Activated T-helper 1 cell treated with Interleukin-2 at 50 U/mL for 16 hours (primary cell): ENCODE measurements around the gene SCAI.
"Not testable (repeated sequence)": the region's sequence is repeated elsewhere in the genome, so short reads cannot be mapped to it uniquely, and the experiment has no call there.

ENCODE experiments used
- DNase-seq: peaks from one replicate; pipeline ENCODE4 v3.0.0-alpha.2; 2020; ENCODE audit warnings: low read depth

Gene SCAI

DNA sequence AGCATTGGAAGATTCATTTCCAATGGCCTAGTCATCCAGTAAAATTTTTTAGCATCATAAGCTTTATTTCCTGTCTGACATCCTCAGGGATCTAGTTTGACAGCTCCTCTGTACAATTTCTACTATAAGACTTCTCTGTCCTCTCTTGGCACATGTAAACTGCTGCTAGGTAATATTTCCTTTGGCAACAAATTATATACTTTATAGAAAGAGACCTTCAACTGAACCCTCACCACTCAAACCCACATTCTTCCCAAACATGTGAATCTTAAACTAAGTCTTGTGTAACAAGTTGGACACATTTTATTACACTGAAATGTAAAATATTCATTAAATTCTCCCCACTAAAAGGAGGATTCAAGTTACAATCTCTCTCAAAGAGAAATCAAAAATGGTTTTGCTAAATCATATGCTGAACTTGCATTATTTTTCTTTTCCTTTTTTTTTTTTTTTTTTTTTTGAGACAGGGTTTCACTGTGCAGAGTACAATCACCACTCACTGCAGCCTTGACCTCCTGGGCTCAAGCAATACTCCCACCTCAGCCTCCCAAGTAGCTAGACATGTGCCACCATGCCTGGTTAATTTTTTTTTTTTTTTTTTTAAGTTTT lies 36.9 kb downstream of the SCAI start:
- no peak for DNase-seq

DNA sequence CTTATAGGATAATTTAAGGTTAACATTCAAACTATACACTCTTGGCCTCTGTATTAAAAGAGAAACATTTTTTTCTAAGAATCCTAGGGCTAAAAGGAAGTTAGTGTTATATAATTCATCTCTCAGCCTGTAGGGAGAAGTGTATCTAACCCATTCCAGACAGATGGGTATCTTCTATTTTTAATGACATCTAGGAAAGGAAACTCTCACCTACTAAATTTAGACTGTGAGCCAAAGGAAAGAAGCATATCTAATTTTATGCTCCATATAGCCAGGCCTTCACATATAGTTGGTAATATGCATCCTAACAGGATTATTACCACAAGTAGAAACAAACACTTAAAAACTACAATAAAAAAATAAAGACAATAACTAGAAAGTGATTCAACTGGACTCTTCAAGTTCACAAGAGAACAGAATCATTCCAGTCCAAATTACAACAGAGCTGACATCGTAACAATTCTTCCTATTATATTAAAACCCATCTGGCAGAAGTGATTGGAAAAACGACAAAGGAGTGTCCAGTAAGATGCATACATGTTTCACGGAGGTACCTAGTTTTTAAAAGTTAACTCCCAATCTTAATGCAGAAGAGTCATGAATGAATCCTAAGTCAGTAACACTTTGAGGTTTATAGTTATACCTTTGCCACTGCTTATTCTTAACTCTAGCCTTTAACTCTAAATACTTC lies 39.4 kb downstream of the SCAI start:
- no peak for DNase-seq

DNA sequence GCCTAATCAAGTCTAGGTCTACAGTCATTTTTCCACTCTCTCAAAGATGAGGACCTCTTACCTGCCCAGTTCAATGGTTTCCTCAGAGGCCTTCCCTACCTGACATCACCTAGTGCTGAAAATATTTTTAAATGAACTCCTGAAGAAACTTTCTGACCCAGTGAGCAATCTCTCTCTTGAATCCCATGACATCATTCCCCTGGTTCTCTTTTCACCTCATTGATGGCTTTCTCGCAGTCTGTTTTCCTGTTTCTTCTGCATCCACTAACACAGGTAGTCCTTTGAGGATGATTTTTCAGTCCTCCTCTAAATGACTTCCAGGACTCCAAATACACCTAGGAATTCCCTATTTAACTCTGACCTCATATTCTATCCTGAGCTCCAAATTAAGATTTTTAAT lies 40.3 kb downstream of the SCAI start:
- no peak for DNase-seq

DNA sequence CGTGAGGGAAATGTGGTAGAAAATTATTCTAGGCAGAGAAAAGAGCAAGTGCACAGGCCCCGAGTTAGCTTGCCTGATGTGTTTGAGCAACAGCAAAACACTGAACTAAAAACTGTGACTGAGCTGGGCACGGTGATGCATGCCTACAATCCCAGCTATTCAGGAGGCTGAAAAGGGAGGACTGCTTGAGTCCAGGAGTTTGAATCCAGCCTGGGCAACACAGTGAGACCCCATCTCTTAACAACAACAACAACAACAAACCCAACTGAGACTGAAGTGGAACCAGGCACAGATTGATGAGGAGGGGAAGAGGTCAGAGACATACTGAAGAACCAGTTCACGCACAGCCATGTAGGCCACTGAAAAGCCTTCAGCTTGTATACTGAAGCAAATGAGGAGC lies 42.5 kb downstream of the SCAI start:
- no peak for DNase-seq

DNA sequence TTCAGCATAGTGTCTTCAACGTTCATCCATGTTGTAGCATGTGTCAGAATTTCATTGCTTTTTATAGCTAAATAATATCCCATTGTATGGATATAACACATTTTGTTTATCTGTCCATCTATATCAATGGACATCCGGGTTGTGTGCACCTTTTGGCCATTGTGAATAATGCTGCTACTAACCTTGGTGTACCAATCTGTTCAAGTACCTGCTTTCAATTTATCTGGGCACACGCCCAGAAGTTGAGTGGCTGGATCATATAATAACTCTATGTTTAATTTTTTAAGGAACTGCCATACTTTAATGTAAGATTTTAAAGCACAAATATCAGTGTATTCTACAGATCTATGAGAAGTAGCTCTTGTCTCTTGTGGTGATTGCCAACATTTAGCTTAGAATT lies 43.5 kb downstream of the SCAI start:
- no peak for DNase-seq

DNA sequence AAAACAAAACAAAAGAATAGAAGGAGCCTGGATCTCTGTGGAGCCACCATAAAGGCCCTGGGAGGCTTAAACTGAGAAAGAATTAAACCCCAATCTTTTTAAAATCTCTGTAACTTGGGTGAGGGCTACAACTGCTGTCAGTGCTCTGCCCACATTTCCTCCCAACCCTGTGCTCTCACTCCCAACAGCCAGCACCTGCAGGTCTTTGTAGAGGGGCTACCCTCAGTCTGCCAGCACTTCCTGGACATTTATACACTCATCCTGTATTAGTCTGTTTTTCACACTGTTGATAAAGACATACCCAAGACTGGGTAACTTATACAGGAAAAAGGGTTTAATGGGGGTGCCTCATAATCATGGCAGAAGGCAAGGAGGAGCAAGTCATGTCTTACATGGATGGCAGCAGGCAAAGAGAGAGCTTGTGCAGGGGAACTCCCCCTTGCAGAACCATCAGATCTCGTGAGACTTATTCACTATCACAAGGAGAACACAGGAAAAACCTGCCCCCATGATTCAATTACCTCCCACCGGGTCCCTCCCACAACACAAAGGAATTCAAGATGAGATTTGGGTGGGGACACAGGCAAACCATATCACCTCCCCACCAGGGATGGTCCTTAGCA lies 47.4 kb downstream of the SCAI start:
- DNase-seq = no peak

DNA sequence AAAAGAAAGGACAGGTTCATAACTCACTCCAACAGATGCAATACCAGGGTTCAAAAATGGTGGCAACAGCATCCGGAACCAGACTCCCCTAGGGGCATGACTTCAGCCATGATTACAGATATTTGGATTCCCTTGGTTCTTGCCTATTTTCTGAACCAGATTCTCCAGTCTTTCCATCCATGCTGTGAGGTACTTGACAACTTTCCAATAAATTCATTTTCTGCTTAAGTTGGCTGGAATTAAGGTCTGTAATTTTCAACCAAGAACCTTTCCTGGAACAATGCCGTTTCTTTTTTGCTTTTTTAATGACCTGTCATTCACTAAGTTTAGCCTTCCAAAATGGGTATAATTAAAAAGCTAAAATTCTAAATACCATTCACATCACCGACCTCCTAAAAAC lies 52.2 kb downstream of the SCAI start:
- DNase-seq = no peak

DNA sequence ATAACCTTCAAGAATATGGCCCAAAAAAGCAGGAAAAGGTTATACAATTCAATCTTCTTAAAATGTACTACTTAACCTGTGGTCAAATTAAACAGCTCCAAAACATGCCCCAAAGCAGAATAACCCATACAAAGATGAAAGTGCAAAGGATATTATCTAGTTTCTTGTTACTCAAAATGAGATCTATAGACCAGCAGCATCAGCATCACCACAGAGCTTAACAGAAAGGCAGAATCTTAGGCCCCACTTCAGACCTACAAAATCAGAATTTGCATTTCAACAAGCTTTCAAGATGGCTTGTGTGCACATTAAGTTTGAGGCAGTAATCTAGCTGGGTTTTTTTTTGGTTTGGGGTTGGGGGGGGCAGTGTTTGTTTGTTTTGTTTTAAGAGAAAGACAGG lies 54.0 kb downstream of the SCAI start:
- DNase-seq = no peak

DNA sequence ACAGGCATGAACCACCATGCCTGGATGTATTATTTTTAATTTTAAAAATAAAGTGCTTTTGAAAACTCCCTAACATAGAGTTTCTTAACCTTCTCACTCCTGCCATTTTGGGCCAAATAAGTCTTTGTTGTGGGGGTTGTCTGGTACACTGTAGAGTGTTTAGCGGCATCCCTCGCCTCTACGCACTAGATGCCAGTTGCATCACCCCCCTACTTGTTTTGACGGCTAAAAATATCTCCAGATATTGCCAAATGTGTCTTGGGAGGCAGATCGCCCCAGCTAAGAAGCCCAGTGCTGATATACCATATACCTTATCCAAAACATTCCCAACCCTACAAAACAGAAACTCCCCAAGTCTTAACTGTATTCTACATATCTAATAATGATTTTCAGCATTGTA lies 54.6 kb downstream of the SCAI start:
- no peak for DNase-seq

DNA sequence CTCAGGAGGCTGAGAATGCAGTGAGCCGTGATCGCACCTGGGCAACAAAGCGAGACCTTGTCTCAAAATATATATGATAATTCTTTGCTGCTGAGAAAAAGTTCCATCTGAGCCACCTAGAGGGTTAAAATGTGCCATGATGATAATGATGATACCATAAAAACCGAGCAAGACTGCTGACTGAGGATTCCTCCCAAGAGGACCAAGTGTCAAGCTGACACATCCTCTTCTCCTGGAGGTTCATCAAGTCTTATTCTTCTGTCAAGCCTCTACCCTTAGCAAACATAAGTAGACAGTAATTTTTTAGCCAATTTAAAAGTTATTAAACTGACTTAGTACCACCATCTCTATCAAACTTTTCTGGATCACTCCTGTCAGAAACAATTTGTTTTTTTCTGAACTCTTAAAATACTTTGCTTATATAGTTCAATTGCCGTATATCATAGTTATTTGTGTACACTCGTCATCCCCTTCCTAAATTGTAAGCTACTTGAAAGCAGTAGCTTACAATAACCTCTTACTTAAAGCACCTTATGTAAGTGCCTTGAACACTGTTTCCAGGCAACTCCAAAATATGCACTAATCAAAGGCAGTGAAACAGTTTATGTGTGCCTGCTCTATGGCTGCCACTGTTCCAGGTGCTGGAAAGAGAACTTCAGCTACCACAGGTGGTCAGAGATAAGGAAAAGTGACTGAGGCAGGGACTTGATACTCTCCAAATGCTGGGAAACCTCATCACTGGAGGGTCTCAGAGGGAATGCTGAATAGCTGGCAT lies 57.4 kb downstream of the SCAI start:
- DNase-seq = no peak

DNA sequence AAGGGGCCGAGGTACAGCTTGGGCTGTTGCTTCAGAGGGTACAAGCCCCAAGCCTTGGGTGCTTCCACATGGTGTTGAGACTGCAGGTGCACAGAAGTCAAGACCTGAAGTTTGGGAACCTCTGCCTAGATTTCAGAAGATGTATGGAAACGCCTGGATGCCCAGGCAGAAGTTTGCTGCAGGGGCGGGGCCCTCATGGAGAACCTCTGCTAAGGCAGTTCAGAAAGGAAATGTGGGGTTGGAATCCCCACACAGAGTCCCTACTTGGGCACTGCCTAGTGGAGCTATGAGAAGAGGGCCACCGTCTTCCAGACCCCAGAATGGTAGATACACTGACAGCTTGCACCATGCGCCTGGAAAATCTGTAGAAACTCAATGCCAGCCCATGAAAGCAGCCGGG lies 61.1 kb downstream of the SCAI start:
- DNase-seq = not testable (repeated sequence)

DNA sequence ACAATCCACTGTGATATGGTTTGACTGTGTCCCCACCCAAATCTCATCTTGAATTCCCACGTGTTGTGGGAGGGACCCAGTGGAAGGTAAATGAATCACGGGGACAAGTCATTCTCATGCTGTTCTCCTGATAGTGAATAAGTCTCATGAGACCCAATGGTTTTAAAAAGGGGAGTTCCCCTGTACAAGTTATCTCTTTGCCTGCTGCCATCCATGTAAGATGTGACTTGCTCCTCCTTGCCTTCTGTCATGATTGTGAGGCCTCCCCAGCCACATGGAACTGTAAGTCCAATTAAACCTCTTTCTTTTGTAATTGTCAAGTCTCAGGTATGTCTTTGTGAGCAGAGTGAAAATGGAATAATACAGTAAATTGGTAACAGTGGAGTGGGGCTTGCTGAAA lies 62.5 kb downstream of the SCAI start:
- not testable (repeated sequence) for DNase-seq

DNA sequence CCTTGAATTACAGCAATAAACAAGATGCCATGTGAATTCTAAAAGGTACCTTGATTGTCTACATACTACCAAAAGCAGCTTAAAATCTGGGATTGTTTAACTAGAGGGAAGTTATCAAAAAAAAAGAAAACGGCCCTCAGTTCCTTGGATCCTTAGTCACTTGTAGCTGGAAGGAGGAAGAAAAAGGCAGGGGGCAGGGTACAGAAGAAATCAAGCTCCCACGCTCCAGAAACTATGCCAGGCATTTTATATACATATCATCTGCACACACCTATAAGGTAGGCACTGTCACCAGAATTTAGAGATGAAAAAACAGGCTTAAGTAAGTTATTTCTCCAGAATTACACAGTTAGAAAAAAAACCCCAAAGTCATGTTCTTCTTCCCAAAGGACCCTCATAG lies 63.4 kb downstream of the SCAI start:
- no peak for DNase-seq

DNA sequence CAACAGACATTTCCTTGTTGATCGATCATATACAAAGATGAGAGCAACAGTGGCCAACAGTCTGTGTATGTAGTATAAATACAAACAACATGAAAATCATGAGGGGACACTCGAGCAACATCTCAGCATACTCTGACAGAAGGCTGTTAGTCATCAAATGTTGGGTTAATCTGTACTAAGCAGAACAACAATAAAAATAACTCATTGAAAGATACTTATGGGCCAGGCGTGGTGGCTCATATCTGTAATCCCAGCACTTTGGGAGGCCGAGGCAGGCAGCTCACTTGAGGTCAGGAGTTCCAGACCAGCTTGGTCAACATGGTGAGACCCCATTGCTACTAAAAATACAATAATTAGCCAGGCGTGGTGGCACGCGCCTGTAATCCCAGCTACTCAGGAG lies 67.3 kb downstream of the SCAI start:
- DNase-seq = no peak

DNA sequence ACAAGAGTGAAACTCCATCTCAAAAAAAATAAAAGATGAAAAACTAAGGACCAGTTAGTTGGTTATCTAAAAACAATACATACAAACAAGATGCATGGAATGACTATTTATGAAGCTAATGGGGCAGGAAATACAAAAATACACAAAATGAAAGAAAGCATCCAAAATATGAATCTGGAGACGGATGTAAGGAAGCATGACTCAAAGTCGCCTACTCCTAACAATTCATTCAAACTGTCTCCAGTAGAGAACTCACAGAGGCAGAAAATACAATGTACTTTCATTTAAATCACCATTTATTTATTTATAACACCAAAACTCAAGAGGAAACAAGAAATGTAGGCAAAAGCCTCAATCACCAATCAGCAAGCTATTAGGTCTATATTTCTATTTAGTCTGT lies 68.4 kb downstream of the SCAI start:
- no peak for DNase-seq

DNA sequence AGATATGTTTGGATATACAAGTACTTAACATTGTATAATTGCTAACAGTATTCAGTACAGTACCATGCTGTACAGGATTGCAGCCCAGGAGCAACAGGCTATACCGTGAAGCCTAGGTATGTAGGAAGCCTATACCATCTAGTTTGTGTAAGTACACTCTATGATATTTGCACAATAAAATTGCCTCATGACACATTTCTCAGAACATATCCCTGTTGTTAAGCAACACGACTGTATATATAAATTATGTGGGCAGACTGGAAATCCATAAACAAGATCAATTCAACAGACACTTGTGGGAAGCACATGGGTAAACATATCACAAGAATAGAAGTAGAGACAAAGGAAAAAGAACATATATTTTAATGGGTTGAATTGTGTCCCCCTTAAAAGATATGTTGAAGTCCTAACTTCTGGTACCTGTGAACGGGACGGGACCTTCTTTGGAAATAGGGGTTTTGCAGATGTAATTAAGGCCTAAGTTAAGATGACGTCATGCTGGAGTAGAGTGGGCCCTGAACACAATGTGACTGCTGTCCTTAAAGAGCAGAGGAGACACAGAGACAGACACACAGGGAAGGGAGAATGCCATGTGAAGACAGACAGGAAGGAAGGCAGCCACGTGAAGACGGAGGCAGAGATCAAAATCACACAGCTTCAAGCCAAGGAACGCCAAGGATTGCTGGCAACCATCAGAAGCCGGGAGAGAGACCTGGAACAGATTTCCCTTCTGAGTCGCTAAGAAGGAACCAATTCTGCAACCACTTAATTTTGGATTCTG lies 76.3 kb downstream of the SCAI start:
- DNase-seq = no peak

DNA sequence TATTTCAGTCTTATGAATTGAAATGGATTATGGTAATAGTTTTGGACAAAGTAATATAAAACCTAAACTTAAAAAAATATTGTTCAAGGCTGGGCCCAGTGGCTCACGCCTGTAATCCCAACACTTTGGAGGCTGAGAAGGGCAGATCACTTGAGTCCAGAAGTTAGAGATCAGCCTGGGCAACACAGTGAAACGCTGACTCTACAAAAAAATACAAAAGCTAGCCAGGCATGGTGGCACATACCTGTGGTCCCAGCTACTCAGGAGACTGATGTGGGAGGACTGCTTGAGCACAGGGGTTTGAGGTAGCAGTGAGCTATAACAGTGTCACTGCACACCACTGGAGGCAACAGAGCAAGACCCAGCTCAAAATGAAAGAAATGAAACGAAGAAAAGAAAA lies 81.9 kb downstream of the SCAI start:
- no peak for DNase-seq

DNA sequence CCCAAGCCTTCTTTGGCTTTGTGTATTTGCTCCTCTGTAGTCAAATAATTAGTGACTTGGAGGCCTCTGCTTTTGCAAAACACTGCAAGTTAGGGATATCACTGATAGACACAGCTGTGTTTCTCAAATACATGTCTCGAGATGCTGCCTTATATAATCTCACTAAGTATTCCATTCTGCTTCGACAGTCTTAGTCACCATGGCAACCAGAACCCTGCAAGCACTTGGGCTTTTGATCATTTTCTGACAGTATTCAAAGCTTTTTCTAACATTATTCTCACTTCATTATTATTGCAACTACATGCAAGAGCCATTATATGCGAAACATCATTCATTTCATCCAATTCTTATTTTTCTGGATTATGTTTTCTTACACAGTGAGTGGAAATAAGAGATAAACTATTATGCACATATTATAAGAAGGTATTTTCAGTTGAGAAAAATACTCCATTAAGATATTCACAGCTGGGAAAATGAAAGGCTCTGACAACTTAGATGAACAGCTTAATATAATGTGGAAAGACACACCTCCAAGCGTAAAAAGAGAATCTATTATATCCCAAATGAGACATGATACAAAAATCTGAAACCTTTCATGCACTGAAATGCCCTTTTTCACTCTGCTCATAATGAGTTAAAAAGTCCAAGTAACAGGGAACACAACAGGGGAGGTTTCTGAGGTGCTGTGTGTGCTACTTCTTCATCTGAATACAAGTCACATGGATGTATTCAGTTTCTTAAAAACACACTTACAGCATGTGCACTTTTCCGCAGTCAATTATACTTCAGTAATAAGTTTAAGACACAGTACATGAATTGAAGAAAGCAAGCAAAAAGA lies 93.9 kb downstream of the SCAI start:
- DNase-seq = no peak

DNA sequence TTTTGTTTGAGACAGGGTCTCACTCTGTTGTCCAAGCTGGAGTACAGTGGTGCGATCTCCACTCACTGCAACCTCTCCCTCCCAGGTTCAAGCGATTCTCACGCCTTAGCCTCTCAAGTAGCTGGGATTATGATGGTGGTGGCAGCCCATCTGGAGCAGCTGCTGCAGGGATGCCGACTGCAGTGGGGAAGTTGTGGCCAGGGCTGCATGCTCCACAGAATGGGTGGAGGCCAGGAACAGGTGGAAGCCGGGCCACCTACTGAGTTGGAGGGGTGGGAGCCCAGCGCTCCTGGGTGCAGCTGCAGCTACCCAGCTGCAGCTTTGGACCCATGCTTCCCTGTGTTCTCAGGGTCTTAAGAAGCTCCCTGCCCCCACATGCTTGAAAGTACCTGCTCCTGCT lies 99.7 kb downstream of the SCAI start:
- DNase-seq = no peak

DNA sequence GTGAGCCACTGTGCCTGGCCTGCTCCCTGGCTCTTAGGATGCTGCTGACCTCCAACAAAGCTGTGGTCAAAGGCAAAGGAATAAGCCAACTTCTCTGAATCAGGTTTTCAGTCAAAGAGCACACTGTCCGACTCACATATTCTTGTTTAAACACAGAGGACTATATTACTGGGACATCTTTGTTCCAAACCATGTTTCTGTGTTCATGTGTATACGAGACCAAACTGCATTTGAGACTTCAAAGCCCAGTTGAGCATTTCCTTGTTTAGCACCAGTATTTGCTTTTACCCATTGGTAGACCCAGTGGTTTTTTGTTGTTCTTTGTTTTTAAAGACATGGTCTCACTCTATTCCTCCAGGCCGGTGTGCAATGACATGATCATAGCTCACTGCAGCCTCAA lies 100.2 kb downstream of the SCAI start:
- no peak for DNase-seq

DNA sequence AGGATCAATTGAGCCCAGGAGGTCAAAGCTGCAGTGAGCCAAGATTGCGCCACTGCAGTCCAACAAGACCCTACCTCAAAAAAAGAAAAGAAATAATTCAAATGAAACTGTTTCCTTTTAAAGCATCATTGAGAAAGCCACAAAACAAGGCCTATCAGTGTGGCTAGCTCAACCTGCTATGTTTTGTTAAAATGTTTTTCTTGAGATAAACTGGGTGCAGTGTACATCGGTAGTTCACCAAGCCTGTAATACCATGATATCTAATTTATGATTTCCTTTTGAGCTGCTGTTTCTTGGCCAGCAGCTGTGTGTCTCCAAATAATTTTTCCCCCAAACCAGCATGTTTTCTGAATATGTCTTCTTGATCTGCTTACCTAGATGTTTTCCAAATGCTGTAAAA lies 105.2 kb downstream of the SCAI start:
- DNase-seq = no peak
